ENCODE measurements around the gene ADGRG2.

Gene ADGRG2

GRCh38 chrX:18955676-18956075 lies 166.6 kb downstream of the ADGRG2 start:
- no peak for DNase-seq

GRCh38 chrX:18951032-18951431 lies 171.2 kb downstream of the ADGRG2 start:
- DNase-seq = no peak

- no peak for DNase-seq
Observed at GRCh38 chrX:18949944-18950301, 172.3 kb downstream of the ADGRG2 start.

GRCh38 chrX:18949291-18949943 lies 172.9 kb downstream of the ADGRG2 start:
- no peak for DNase-seq

- no peak for DNase-seq
Observed at GRCh38 chrX:18946611-18947010, 175.7 kb downstream of the ADGRG2 start.

GRCh38 chrX:18946157-18946556 lies 176.1 kb downstream of the ADGRG2 start:
- DNase-seq = no peak

GRCh38 chrX:18945483-18945882 lies 176.8 kb downstream of the ADGRG2 start:
- no peak for DNase-seq

GRCh38 chrX:18944482-18944881 lies 177.8 kb downstream of the ADGRG2 start:
- no peak for DNase-seq

- no peak for DNase-seq
Observed at GRCh38 chrX:18941896-18942295, 180.4 kb downstream of the ADGRG2 start.
